Caki2 (cell line): ENCODE results near the gene CACNA1C. TPM values are rescaled to one million over a fixed set of nuclear protein-coding genes. Genes with fewer than 3 reads are reported as not detected.

Experiments
- DNase-seq: peaks from one replicate; pipeline ENCODE4 v3.0.0-alpha.2; 2015; ENCODE audit warnings: low read depth
- in situ Hi-C: cut with HindIII; loops from 2 replicates; pipeline ENCODE4 v1.10.0; 2016; ENCODE audit warnings: low sequenced_read_pairs, low pct_unique_long_range_greater_than_20kb, mixed read lengths
- total RNA-seq: library from RNA; depleted of rRNA; stranded (reverse); fragments of >200 nt; shearing (Covaris generic); gene quantifications from 2 replicates; pipeline ENCODE4 v1.2.3, GENCODE V29; 2014; ENCODE audit warnings: low replicate concordance

The CACNA1C gene
- total RNA-seq, 1 experiment from 2014 or later = 1.2 TPM

DNA sequence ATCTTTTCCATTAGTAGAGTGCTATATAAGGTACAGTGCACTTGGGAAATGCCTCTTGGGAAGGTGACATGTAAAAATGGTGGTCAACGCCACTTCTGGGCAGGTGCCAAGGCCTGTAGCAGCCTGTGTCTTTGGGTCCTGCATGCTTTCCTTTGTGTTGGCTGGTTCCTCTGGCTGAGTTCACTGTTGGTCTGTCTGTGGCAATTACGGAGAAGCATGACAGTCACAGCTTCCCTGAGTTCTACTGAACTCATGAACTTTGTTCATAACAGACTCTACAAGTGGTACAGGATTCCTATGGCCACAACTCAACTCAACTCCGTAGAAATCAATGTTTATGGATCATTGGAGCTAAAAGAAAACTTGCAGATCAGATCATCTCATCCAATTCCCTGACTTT is 98.0 kb downstream of the CACNA1C start:
- no peak for DNase-seq
- in situ Hi-C loops = no loop called here

DNA sequence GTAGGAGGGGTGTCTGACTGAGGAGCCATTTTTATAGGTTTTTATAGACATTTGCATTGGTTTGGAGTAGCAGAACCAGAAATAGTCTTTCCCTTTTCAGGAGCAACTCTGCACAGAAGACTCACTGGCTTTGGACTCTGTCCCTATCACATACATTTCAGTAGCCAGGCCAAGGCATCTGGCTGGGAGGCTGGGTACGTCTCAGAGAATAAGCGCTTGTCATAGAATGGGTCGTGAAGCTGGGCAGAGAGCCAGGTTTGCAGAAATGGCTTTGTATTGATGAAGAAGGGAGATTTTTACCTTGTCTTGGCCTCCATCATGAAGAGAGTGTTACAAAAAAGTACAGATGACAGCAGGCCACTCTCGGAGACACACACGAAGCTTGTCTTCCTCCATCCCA is 98.6 kb downstream of the CACNA1C start:
- no peak for DNase-seq
- in situ Hi-C loops = no loop called here

DNA sequence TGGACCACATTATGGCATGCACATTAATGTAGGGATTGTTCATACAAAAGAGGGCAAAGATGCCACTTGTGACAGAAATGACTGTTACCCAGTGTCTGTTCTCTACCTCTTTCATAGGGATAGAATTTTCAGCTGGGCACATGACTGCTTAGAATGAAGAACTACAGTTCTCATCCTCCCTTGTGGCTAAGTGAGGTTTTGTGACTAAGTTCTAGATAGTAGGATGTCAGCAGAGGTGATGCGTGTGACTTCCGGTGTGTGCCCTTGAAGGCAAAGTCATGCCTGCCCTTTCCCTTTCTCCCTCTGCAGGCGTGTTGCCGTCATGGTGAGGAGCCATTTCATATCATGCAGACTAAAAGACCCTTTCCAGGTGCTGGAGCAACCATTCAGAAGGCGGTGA is 99.3 kb downstream of the CACNA1C start:
- in situ Hi-C loops = no loop called here
- DNase-seq = no peak

DNA sequence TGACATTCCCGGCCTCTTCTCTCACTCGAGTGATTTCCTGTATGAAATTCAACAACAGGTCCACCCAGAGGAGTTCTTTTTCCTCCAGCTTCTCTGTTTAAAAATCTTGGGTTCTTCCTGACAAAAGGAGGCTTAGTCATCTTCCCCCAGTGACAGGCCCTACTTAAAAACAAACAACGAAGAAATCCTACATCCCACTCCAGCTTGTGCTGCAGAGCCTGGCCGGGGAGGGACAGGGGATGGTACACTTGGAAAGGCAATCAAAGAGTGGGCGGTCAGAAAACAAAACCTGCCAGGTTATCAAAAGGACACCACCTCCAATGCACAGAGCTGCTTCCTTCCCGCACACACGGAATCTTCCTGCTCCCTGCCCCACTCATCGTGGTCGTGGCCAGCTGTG is 101.3 kb downstream of the CACNA1C start:
- DNase-seq = no peak

DNA sequence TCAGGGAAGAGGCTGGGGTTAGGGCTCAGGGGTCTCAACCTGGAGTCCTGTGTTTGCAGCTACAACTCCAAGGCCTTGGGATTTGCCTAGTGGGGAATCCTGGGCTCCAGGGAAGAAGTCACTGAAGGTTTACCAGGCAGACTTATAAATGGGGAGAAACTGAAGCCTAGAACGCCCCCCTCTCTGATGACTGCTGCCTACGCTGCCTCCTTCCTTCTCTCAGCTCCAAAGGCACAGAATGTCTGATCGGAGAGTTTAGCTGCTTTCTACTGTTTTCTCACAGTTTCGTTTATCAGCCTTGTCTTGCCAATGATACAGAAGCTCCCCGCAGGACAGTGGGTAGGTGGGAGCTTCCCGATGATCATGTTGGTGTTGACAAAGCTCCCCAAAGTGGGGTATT is 101.7 kb downstream of the CACNA1C start:
- in situ Hi-C loops = no loop called here
- no peak for DNase-seq

More for the DNA sequence above, 101.3 kb downstream of the CACNA1C start:
- in situ Hi-C loops = no loop called here

DNA sequence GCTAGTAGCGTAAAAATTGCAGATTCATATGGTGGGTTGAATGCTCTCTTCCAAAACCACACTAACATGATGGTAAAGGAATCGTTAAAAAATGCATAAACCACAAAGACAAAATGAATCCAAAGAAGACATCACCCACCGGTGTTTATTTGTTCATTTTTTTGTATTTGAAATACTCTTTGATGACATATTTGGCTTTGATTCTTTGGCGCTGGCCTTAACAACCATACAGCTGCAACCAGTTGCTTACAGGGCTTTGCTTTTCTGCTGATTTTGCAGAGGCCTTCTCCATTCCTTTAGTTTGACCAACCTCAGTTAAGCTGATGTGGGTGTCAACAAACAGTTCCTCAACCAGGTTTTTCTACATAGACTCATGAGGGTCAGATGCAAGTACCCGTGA is 103.5 kb downstream of the CACNA1C start:
- DNase-seq = no peak
- in situ Hi-C loops = no loop called here

DNA sequence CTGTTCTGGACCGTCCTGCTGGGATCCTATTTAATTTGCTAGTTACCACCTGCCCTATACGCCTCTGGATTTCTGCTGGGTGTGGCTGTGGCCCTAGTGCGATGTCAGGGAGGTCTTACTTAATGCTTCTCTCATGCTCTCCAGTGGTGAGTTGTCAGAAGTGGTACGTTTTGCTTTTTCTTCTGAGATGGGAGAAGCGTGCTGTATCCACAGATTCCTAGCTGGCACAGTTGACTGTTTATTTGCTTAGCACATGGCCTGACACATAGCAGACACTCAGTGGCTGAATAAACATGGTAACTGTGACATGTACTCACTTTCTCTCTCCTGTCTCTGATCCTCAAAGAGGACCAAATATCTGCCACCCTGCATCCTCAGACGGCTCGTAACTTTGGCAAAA is 107.3 kb downstream of the CACNA1C start:
- in situ Hi-C loops = no loop called here
- DNase-seq = no peak

DNA sequence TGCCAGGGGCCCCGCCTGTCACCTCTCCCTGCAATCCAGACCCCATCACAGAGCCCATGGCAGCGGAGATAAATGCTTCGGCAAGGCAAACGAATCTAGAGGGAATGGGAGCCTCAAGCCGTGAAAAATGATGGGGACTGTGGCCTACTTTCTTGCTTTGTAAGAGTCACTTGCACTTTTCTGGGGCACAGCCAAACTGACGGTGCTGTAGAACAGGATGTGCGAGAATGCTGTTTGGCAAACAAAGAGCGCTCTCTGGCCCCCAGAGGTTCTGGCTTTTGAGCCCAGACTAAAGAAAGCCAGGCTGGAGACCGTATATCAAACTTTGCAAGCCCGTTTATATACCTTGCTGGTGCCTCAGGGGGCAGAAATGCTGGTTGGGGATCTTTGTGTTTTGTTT is 108.7 kb downstream of the CACNA1C start:
- no peak for DNase-seq

DNA sequence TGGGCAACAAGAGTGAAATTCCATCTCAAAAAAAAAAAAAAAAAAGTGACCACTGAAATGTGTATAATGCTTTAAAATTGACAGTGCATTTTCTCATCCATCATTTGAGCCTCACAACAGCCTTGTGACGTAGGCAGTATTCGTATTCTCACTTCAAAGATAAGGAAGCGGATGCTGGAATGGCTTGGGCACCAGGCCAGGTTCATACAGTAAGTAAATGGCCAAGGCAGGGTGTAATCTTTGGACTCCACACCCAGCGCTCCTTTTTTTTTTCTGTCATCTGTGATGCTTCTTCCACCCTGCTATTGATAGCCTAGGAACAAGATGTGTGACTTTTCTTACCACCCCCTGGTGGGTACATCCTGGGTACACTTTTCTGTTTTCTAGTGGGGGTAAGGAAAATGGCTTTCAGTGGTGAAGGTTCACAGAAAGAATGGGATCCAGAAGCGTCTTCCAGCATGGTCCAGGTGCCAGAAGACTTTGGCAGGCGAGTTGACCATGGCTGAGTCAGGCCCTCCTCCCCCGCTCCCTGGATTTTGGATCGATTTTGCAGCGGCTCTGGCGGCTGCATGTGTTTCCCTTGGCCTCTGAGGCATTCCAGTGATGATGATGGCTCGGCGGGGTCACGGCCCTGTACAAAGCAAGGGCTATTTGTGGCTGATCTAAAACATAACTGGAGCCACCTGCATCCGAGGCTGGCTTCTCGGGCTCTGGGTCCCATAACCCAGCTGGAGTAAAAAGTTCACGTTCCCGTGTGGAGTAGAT is 110.6 kb downstream of the CACNA1C start:
- no peak for DNase-seq
- in situ Hi-C loops = no loop called here

More for the DNA sequence above, 108.7 kb downstream of the CACNA1C start:
- in situ Hi-C loops = no loop called here

DNA sequence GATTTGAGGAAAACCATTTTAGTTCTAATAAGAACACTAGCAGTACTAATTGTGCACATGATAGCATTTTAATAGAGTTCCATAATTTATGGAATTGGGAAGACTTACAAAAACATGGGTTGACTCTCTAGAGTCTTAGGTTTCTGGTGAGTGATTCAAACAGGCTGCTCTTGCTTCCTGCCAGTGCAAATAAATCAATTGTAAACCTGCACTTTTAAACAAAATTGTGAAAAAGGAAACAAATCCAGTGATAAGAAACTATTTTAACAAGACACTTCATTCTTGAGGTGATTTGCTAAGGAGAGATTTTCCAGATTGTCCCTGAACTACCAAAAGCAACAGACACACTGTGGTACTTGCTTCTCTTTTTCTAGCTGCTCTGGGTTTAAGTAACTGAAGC is 112.2 kb downstream of the CACNA1C start:
- in situ Hi-C loops = no loop called here
- DNase-seq = no peak

DNA sequence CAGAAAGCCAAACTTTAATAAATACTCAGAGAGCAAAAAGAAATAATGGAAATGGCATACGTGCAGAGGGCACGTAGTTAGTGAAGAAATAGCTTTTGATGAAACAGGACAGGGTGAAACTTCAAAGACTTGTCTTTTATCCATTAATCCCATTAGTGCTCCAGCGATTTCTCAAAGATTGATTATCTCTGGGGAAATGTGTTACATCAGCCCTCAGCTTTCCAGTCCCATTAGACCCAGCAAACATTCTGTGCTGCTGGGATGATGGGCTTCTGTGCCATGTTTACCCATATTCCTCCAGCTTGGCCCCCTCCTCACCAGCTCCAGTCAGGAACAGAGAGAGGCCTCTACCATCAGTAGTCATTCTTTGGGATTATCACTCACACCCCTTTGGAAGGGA is 113.1 kb downstream of the CACNA1C start:
- in situ Hi-C loops = no loop called here
- DNase-seq = no peak

DNA sequence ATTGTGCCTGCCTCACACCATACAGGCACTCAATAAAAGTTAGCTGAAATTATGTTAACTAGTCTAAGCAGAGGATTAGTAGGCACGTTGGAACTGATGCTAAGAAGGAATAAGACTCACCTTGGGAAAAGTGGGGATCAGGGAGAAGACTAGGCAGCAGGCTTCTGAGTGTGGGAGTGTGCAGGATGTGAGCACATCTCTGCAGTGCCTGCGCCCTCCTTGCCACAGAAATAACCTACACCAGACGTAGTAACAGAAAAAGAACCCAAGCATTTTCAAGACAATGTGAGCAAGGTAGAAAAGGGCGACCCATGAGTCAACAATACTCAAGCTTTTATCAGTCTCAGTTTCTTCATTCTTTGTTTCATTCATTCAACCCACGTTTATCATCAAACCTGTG is 113.9 kb downstream of the CACNA1C start:
- DNase-seq = no peak
- in situ Hi-C loops = no loop called here

DNA sequence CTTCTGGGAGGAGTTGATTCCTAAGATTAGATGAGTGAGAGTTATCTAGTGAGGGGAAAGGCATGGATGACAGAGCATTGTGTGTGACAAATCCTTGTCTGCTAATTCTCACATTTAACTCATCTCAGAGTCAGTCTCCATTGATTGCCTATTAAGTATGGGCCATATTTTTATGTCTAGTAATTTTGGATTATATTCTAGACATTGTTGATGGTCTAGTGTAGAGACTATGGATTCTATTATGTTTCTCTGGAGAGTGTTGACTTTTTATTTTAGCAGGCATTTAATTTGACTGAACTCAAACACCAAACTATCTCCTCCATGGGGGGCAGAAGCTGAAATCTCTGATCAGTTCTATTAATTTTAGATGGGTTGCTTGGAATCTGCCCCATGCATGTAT is 114.4 kb downstream of the CACNA1C start:
- in situ Hi-C loops = no loop called here
- no peak for DNase-seq

DNA sequence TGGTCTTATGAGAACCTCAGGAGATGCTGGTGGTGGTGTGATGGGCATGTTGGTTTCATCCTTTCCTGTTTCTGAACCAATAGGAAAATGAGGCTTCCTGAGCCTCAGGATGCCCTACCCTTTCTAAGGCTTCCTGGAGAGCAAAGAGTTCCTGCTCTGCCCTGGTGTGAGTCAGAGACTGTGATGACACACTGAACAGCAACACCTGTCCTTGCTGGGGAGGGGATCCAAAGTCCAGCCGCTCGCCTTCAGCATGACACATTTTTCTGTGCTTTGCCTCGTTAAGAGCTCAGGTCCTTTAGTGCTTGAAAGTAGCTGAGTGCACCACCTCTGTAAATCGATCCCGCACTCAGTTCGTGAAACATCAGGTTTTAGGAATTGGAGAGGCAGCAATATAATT is 116.0 kb downstream of the CACNA1C start:
- peak; percentile 41 for DNase-seq
- in situ Hi-C loops = no loop called here

DNA sequence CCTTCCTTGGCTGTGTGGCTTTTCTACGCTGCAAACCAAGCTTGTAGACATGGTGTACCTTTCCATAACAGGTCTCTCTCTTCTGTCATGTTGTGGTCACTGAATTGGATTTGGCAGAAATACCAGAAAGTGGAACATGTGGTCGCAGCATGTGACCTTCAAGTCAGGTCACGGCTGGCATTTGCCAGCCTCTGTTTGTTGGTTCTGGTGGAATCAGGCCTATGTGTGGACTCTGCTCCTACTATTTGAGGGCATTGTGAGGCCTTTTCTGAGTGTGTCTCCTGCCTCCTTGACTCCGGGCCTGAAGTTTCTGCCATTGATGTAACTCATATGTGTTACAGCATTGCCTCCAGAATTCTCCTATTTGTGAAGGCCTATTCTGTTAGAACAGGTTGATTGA is 116.7 kb downstream of the CACNA1C start:
- in situ Hi-C loops = no loop called here
- no peak for DNase-seq

DNA sequence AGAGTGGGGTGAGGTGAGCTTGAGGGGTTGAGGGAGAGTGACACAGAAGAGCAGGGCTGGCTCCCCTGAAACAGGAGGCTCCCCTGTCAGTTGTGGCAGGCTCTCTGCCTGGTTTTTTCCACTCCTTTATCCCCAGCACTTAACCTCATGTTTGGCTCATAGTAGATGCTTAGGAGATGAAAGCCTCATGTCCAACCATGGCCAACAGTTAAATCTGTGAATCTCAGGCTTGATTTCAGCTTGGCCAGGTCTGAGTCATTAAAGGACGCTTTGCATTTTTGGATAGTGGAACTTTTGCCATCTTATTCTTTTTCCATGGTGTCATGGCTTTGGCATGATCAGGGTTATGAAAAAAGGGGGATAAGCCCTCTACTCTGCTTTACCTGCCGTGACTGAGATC is 117.2 kb downstream of the CACNA1C start:
- DNase-seq = no peak
- in situ Hi-C loops = no loop called here

DNA sequence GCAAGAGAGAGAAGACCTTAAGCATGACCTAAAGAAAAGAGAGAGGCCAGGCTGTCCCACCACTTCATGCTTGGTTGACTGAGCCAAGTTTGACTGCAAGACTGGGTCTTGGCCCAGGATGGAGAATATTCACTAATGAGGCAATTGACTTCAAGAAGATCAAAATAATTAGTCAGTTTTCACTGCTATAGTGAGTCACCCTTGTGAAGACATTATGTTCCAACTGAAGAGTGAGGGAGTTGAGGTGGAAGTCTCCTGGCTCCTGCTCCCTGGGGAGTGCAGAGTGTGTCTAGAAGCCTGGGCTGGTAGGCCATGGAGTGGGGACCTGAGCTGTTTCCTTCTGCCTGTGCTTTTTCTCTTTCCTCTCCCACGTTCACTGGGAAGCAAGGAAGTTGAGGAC is 117.6 kb downstream of the CACNA1C start:
- in situ Hi-C loops = no loop called here
- no peak for DNase-seq

DNA sequence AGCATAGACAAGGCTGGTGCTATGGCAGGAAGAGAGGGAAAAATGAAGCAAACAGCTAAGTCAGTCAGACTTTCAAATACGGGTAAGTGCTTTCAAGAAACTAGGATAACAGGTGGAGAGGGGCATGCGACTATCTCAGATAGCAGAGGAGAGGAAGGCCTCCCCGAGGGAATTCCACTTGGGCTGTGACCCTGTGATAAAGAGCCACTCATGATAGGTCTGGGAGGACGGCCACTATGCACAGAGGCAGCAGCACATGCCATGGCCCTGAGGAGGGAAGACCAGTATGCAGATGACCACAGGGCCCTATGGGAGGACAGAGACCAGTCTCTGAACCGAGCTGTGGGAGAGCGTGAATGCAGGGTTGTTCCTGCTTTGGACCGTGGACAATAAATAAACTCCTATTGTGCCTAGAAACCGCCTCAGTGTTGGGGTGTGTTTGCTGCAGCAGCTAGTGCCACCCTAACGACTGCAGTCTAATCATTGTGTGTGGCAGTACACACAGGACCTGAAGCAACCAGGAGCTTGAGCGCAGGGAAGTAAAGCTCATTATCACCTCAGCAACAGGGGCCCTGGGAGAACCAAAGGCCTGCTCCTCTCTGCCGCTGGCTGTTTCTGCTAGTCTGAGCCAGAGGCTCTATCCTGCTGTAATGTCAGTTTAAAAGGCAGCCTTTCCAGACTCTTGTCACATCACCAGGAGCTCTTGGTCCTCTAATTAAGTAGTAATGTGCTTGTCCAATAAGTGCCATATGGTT is 119.1 kb downstream of the CACNA1C start:
- in situ Hi-C loops = no loop called here
- DNase-seq = no peak

DNA sequence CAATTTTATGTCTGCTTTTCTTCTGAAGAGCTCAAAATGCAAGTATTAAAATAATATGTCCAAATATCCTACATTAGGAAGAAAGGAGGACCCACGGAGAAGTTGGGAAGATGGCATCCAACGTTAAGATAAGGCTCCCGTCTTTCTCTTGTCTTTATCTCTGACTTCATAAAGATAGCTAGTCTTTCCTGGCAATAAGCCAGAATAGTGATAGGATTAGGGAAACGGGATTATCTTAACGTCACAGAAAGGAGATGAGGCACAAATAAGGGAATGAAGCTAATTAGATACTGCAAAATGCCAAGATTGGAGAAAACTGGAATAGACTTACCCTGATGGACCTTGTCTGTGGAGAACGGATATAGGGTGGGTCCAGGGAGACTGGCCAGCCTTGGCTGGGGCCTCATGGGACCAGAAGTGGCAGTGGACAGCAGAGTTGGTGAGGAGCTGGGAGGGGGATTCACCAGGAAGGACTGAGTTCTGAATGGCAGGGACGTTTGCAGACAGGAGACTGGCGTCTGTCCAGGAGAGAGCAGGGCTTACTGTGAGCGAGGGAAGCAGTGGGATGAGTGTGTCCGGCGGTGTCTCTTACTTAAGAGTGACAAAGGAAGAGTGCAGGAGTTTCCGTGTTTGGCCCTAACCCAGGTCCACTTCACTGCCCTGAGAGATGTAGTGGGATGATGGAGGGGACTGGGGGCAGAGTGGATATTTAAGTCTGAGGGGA is 119.9 kb downstream of the CACNA1C start:
- in situ Hi-C loops = no loop called here
- DNase-seq = no peak
